ENCODE measurements around the gene BORCS8. TPM values are rescaled to one million over a fixed set of nuclear protein-coding genes. Genes with fewer than 3 reads are reported as not detected.

Gene BORCS8
- total and polyA plus RNA-seq, 2 of the 13 experiments (the other 11 are each of a cell fraction or from before 2014, with no cell fraction given), result 9.6 to 13.3 TPM

- TF ChIP-seq ZNF781 (CRISPR knock-in tag; IDR thresholded peaks at IDR 0.05; ENCODE audit: borderline replicate concordance, not compliant biosample characterization) (no peak), PHF21A (CRISPR knock-in tag; IDR thresholded peaks at IDR 0.05) (no peak)
Measured at GRCh38 chr19:19181488-19181998, 10.4 kb downstream of the BORCS8 start (continued).

GRCh38 chr19:19179548-19180441 lies 12.2 kb downstream of the BORCS8 start:
- Histone ChIP-seq H3K9ac (ENCODE audit: insufficient read depth, low read depth, low read length) (no peak overlapping the region), H3K79me2 (ENCODE audit: insufficient read depth, low read length) (no peaks in the 10 kb centered on the region), H3K4me3 (replicated peaks in 1 of 3; ENCODE audit: insufficient read depth in 1 of 3, low read depth in 2 of 3, low read length in 3 of 3) (no peak overlapping the region), H3K4me1 (ENCODE audit: insufficient read depth, low read length) (peaks cover 2% of the 10 kb centered on the region), H3K27me3 (ENCODE audit: control insufficient read depth in 1 of 2, insufficient read depth in 2 of 2, low read length in 2 of 2) (no peaks in the 10 kb centered on the region), H3K4me2 (ENCODE audit: low read depth, low read length) (no peak overlapping the region), H3K9me3 (ENCODE audit: low read length) (no peaks in the 10 kb centered on the region), H4K20me1 (ENCODE audit: insufficient read depth, low read length) (no peaks in the 10 kb centered on the region), H2AFZ (ENCODE audit: low read length) (no peak overlapping the region), H3K27ac (ENCODE audit: extremely low read length, insufficient read depth, low read length) (no peak overlapping the region), H3K36me3 (replicated peaks in 1 of 2; ENCODE audit: control insufficient read depth in 1 of 2, insufficient read depth in 2 of 2, low read length in 2 of 2) (peaks cover 1 to 10% of the 10 kb centered on the region in 2 experiments; a peak in 1 of 5 replicates)
- POLR2A ChIA-PET, result no interaction called here
- in situ Hi-C loops (cut with HindIII; ENCODE audit: extremely low pct_ligation_motif_present, low pct_unique_long_range_greater_than_20kb), result loop anchor here (5.0 kb wide), 1 partner anchor 37 kb away; no protein-coding TSS in a partner anchor
- TF ChIP-seq AGO2 (optimal IDR thresholded peaks at IDR 0.05; ENCODE audit: low read depth, low read length) (peak; percentile 14), ERF (CRISPR knock-in tag; IDR thresholded peaks at IDR 0.05) (no peak), HOXA7 (CRISPR knock-in tag; IDR thresholded peaks at IDR 0.05) (no peak), ZNF768 (CRISPR knock-in tag; IDR thresholded peaks at IDR 0.05) (peak; percentile 90), ZNF331 (CRISPR knock-in tag; IDR thresholded peaks at IDR 0.05) (peak; percentile 97), ZNF878 (CRISPR knock-in tag; IDR thresholded peaks at IDR 0.05) (no peak), RBM22 (optimal IDR thresholded peaks at IDR 0.05; ENCODE audit: low read length) (no peak), JARID2 (CRISPR knock-in tag; IDR thresholded peaks at IDR 0.05; ENCODE audit: insufficient replicate concordance) (no peak), KDM6A (CRISPR knock-in tag; IDR thresholded peaks at IDR 0.05; ENCODE audit: low read depth) (no peak)
- no peak for FAIRE-seq
- no peak for DNase-seq (ENCODE audit: low spot score)
- no peak for ATAC-seq
- BruUV-seq (replicated peaks), result no TSS peak
- CTCF ChIA-PET (ENCODE audit: low intra/inter-chr PET ratio, low total read pairs), result no interaction called here
- intact Hi-C loops (cut with micrococcal nuclease; ENCODE audit: unreplicated experiment), result no loop called here
- 96% methylated on average over 11 of the region's 17 CpGs for WGBS (ENCODE audit: low lambda C conversion rate)
